A549 (cell line): ENCODE data around the gene SLC24A4. TPM values are rescaled to one million over a fixed set of nuclear protein-coding genes. Genes with fewer than 3 reads are reported as not detected.

Source experiments
- ATAC-seq, 2 experiments: fragments of 200-7000 bp in 1 of 2; fragments of >200 bp in 1 of 2; cut with Nextera tagmentation in 1 of 2; cut with Tn5 transposase in 1 of 2; 3 replicates each; pipeline versions ENCODE4 v1.8.0 to v1.9.1; 2018 to 2020; ENCODE audit warnings: mild to moderate bottlenecking in 1 of 2, moderate library complexity in 1 of 2
- CTCF ChIA-PET: fragments of 300-600 bp; sonication (Branson Sonifier 250); formaldehyde crosslinking; extraction: SDS; loops from one replicate; lab custom pipeline; 2021; ENCODE audit warnings: antibody characterized with exemption, inconsistent platforms; lab: Yijun Ruan, JAX
- POLR2A ChIA-PET: fragments of 350-600 bp; formaldehyde crosslinking; extraction: SDS; loops from one replicate; lab custom pipeline; 2021; ENCODE audit warnings: antibody characterized with exemption, inconsistent platforms; lab: Yijun Ruan, JAX
- DNase-seq, 2 experiments: peaks; one replicate each; pipeline versions ENCODE4 v3.0.0 to v3.0.0-alpha.2; 2011 to 2016; ENCODE audit warnings: low read depth in 1 of 2, low spot score in 1 of 2
- FAIRE-seq: peaks from 2 replicates; lab custom pipeline; 2011; peaks lifted over from hg19 to GRCh38; lab: Jason Lieb, UNC
- H3K27ac ChIP-seq, 2 experiments: fragments of >200 bp; sonication (Bioruptor Twin); formaldehyde crosslinking; 3 replicates each; pipeline ENCODE4 v1.5.1; 2016 to 2017
- H3K4me1 ChIP-seq: fragments of >200 bp; sonication (Bioruptor Twin); formaldehyde crosslinking; 3 replicates; pipeline ENCODE4 v1.6.1; 2016
- H3K4me2 ChIP-seq: fragments of >200 bp; sonication (Bioruptor Twin); formaldehyde crosslinking; 3 replicates; pipeline ENCODE4 v1.6.1; 2016
- H3K4me3 ChIP-seq: fragments of >200 bp; sonication (Bioruptor Twin); formaldehyde crosslinking; 3 replicates; pipeline ENCODE4 v1.5.1; 2016
- H3K9me3 ChIP-seq: fragments of >200 bp; sonication (Bioruptor Twin); formaldehyde crosslinking; 3 replicates; pipeline ENCODE4 v1.6.1; 2016
- FOSL2 ChIP-seq, 2 experiments: fragments of 450-650 bp in 1 of 2; fragments of >200 bp in 1 of 2; sonication (Bioruptor Twin) in 1 of 2; formaldehyde crosslinking; IDR thresholded peaks; 2 replicates each; pipeline versions ENCODE4 v1.5.0 to v1.6.1; 2016 to 2020; ENCODE audit warnings: mild to moderate bottlenecking in 1 of 2, moderate library complexity in 1 of 2
- HOXB13 ChIP-seq: fragments of 250-450 bp; sonication (Bioruptor Pico); IDR thresholded peaks from 2 replicates; pipeline ENCODE4 v1.5.0; 2020; ENCODE audit warnings: low read depth, mild to moderate bottlenecking, moderate library complexity
- RARB ChIP-seq: fragments of 250-450 bp; sonication (Bioruptor Pico); IDR thresholded peaks from 2 replicates; pipeline ENCODE4 v1.8.0; 2021; ENCODE audit warnings: mild to moderate bottlenecking, moderate library complexity
- WGBS: methylation state at CpG from one replicate; pipeline ENCODE4 v1.1.6; 2017; ENCODE audit errors: missing lambda C conversion rate; 5-methylcytosine and 5-hydroxymethylcytosine counted together
- polyA plus RNA-seq, 4 experiments: library from polyadenylated mRNA; depleted of rRNA in 3 of 4; stranded (reverse); fragments of >200 nt; fragmentation: RNase III in 1 of 4; extraction: RNeasy Plus Mini Kit Qiagen cat#74134 plus additional on column Dnase treatment in 1 of 4; gene quantifications; 2 replicates in 3 of 4; 3 replicates in 1 of 4; pipeline ENCODE4 v1.2.3, GENCODE V29; 2011 to 2017
- TF ChIP-seq, protein P1 (sequence below): fragments of 250-450 bp; sonication (Bioruptor Pico); IDR thresholded peaks from 2 replicates; pipeline ENCODE4 v1.5.0; 2020; ENCODE audit warnings: low read depth, mild to moderate bottlenecking, moderate library complexity
- TF ChIP-seq, protein P2 (sequence below): fragments of 450-650 bp; IDR thresholded peaks from 2 replicates; pipeline ENCODE4 v1.6.1; 2014; ENCODE audit warnings: antibody characterized with exemption
- TF ChIP-seq, protein P3 (sequence below): fragments of >200 bp; sonication (Bioruptor Twin); formaldehyde crosslinking; IDR thresholded peaks from 3 replicates; pipeline ENCODE4 v1.6.1; 2016
- TF ChIP-seq, protein P4 (sequence below): fragments of 150-350 bp; IDR thresholded peaks from 2 replicates; pipeline ENCODE4 v1.6.1; 2014; ENCODE audit warnings: low read depth, mild to moderate bottlenecking, low read length

Gene SLC24A4
- polyA plus RNA-seq, 2 of the 4 experiments (the other 2 are of a cell fraction), result 0.05 to 0.19 TPM

DNA sequence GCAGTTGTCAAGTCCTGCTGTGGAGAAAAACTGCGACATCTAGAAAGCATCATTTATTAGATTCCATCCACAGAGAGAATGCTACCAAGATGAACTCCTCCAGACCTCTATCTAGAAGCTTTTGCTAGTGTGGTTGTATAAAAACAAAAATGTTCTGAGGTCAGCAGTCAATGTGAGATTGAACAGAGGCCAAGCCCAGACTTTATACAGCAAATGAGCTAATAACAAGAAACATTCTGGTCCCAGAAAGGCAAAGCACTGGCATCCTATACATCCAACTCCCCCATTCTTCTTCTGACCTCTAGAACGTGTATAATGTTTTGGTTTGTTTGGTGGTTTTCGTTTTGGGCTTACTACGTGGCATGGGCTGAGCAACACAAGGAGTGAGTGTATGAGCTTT, 163.9 kb downstream of the SLC24A4 start (continued):
- TF ChIP-seq, protein P1, sequence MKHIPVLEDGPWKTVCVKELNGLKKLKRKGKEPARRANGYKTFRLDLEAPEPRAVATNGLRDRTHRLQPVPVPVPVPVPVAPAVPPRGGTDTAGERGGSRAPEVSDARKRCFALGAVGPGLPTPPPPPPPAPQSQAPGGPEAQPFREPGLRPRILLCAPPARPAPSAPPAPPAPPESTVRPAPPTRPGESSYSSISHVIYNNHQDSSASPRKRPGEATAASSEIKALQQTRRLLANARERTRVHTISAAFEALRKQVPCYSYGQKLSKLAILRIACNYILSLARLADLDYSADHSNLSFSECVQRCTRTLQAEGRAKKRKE (CRISPR knock-in tag), result no peak

DNA sequence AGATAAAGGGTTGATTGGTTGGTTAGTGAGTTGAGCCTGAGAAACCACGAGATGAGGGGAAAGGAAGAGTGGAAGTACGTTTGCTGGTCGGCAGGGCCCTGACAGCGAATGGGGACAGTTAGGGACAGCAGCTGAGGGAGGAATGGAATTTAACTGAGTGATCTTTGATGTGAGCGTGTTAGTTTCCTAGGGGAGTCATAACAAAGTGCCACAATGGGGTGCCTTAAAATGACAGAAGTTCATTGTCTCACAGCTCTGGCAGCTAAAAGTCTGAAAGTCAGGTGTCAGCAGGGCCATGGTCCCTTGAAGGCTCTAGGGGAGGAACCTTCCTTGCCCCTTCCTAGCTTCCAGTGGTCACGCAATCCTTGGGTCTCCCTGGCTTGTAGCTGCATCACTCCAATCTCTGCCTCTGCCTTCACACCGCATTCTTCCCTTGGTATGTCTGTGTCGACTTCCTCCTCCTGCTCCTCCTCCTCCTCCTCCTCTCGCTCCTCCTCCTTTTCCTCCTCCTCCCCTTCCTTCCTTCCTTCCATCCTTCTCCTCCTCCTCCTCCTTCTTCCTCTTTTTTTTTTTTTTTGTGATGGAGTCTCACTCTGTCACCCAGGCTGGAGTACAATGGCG, 164.7 kb downstream of the SLC24A4 start:
- ChIA-PET CTCF (interaction anchor here (0.6 kb wide), 1 partner anchor 196 kb away, joined by 4 read pairs; no protein-coding TSS in a partner anchor), POLR2A (interaction anchor here (0.7 kb wide), 1 partner anchor 16 kb away, joined by 3 read pairs; no protein-coding TSS in a partner anchor)
- 79% methylated on average over 10 of the region's 10 CpGs for WGBS
- H3K4me1 ChIP-seq, result no peaks in the 10 kb centered on the region
- no peak for TF ChIP-seq HOXB13 (CRISPR knock-in tag)
- DNase-seq, result no peak
- FAIRE-seq, result no peak
- no peak overlapping the region for H3K4me3 ChIP-seq
- no peak for ATAC-seq
- H3K27ac ChIP-seq, result 0 out of 6 replicates have a peak overlapping the region, but pooled peaks of 1 of the 2 experiments have one; percentile 10
- H3K9me3 ChIP-seq, result no peaks in the 10 kb centered on the region
- no peak overlapping the region for H3K4me2 ChIP-seq

DNA sequence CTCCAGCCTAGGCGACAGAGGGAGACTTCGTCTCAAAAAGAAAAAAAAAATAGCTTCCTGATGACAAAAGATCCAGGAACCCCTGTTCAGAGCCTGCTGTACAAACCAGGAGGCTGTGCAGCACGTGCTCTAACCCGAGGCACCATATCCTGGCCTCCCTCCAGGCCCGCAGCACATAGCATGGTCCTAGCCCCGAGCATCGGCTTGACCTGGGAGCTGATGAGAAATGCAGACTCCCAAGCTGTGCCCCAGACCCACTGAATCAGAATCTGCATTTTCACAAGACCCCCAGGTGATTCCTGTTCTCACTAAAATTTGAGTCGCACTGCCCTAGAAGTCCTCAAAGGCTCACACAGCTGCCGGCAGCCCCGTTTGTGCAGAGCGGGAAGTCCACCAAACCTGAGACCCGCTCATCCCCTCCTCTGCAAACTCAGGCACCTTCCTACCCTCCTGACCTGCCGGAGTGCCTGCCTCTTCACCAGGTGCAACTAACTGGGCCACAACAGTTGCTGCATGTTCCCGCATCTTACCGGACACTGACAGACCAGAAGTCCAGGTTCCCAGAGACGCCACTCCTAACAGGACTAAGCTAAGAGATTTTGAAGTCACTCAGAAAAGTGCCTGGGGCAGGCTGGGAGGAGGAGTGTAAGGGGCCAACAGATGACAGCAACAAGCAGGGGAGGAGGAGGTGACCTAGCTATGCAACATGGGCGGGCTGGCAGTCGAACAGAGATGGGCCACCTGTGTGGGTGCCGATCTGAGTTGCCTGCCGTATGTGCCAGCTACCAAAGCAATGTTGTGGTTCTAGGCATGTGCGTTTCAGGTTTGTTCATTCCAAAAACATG, 166.7 kb downstream of the SLC24A4 start:
- Histone ChIP-seq H3K4me2 (no peak overlapping the region), H3K27ac (0 out of 6 replicates have a peak overlapping the region, but pooled peaks of 1 of the 2 experiments have one; percentile 13)
- DNase-seq, result no peak
- CTCF ChIA-PET, result interaction anchor here (0.8 to 2.3 kb wide), 4 partner anchors 9 to 281 kb away, joined by 3 to 4 read pairs (median 3); no protein-coding TSS in a partner anchor
- TF ChIP-seq FOSL2 (IDR thresholded peaks at IDR 0.05), result no peak
- TF ChIP-seq FOSL2 (CRISPR knock-in tag; IDR thresholded peaks at IDR 0.05), result no peak
- TF ChIP-seq, all 56 proteins: peak for 0
- FAIRE-seq (no peak), ATAC-seq (no peak)
- POLR2A ChIA-PET, result interaction anchor here (0.5 to 0.7 kb wide), 2 partner anchors 14 to 210 kb away, joined by 3 to 4 read pairs; no protein-coding TSS in a partner anchor
- Histone ChIP-seq H3K4me3 (no peak overlapping the region), H3K9me3 (no peaks in the 10 kb centered on the region), H3K4me1 (no peaks in the 10 kb centered on the region)
- WGBS, result 89% methylated on average over 20 of the region's 21 CpGs

DNA sequence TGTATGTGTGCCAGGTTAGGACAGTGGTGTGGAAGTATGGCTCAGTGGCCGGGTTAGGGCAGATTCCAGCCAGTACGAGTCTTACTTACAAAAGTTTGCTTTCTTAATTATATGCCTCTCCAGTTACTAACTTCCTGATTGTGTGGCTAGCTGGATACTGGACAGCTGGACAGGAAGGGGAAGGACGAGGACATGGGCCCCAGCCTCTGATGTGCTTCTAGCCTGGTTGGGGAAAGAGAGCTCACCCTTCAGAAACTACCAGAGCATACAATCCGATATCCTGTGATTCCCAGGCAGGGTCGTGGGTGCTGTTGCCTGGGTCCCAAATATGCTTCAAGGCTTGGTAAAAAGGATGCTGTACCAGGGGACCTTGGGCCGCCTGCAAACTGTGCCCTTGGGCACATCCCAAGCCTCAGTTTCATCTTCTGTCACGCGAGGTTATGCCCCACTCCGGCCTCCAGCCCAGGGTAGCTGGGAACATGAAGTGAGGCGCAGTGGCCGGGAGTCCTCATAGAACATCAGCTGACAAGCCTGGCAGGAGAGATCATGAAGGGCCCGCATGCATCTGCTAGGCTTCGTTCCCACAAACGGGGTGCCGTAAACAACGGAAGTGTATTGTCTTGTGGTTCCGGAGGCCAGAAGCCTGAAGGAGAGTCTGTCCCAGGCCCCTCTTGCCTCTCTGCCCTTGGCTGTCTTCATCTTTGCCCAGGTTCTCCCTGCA, 167.4 kb downstream of the SLC24A4 start:
- no peaks in the 10 kb centered on the region for H3K4me1 ChIP-seq
- 79% methylated on average over 16 of the region's 17 CpGs for WGBS
- TF ChIP-seq RARB (CRISPR knock-in tag), result no peak
- TF ChIP-seq, protein P2, sequence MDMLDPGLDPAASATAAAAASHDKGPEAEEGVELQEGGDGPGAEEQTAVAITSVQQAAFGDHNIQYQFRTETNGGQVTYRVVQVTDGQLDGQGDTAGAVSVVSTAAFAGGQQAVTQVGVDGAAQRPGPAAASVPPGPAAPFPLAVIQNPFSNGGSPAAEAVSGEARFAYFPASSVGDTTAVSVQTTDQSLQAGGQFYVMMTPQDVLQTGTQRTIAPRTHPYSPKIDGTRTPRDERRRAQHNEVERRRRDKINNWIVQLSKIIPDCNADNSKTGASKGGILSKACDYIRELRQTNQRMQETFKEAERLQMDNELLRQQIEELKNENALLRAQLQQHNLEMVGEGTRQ, result no peak
- TF ChIP-seq, protein P3, sequence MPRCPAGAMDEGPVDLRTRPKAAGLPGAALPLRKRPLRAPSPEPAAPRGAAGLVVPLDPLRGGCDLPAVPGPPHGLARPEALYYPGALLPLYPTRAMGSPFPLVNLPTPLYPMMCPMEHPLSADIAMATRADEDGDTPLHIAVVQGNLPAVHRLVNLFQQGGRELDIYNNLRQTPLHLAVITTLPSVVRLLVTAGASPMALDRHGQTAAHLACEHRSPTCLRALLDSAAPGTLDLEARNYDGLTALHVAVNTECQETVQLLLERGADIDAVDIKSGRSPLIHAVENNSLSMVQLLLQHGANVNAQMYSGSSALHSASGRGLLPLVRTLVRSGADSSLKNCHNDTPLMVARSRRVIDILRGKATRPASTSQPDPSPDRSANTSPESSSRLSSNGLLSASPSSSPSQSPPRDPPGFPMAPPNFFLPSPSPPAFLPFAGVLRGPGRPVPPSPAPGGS, result no peak
- TF ChIP-seq, protein P4, sequence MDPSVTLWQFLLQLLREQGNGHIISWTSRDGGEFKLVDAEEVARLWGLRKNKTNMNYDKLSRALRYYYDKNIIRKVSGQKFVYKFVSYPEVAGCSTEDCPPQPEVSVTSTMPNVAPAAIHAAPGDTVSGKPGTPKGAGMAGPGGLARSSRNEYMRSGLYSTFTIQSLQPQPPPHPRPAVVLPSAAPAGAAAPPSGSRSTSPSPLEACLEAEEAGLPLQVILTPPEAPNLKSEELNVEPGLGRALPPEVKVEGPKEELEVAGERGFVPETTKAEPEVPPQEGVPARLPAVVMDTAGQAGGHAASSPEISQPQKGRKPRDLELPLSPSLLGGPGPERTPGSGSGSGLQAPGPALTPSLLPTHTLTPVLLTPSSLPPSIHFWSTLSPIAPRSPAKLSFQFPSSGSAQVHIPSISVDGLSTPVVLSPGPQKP, result no peak
- FAIRE-seq, result no peak
- no peak overlapping the region for H3K4me3 ChIP-seq
- ATAC-seq, result no peak; a peak in 1 of 6 replicates
- no peak for DNase-seq
- H3K27ac ChIP-seq, result 0 out of 6 replicates have a peak overlapping the region, but pooled peaks of 1 of the 2 experiments have one; percentile 21
- ChIA-PET POLR2A (interaction anchor here (0.5 to 0.7 kb wide), 2 partner anchors 13 to 209 kb away, joined by 3 to 4 read pairs; no protein-coding TSS in a partner anchor), CTCF (interaction anchor here (0.8 to 2.3 kb wide), 4 partner anchors 8 to 280 kb away, joined by 3 to 4 read pairs (median 3); no protein-coding TSS in a partner anchor)
- no peak overlapping the region for H3K4me2 ChIP-seq
- H3K9me3 ChIP-seq, result no peaks in the 10 kb centered on the region
